ENCODE measurements around the gene DCAF6.
"Not testable (repeated sequence)": the region's sequence is repeated elsewhere in the genome, so short reads cannot be mapped to it uniquely, and the experiment has no call there.

DCAF6 gene, protein sequence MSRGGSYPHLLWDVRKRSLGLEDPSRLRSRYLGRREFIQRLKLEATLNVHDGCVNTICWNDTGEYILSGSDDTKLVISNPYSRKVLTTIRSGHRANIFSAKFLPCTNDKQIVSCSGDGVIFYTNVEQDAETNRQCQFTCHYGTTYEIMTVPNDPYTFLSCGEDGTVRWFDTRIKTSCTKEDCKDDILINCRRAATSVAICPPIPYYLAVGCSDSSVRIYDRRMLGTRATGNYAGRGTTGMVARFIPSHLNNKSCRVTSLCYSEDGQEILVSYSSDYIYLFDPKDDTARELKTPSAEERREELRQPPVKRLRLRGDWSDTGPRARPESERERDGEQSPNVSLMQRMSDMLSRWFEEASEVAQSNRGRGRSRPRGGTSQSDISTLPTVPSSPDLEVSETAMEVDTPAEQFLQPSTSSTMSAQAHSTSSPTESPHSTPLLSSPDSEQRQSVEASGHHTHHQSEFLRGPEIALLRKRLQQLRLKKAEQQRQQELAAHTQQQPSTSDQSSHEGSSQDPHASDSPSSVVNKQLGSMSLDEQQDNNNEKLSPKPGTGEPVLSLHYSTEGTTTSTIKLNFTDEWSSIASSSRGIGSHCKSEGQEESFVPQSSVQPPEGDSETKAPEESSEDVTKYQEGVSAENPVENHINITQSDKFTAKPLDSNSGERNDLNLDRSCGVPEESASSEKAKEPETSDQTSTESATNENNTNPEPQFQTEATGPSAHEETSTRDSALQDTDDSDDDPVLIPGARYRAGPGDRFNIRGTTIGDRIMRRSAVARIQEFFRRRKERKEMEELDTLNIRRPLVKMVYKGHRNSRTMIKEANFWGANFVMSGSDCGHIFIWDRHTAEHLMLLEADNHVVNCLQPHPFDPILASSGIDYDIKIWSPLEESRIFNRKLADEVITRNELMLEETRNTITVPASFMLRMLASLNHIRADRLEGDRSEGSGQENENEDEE

GRCh38 chr1:167936068-167936929 lies at the start of gene DCAF6:
TSS of gene DCAF6 (plus strand) at chr1:167936683. CDS start at chr1:167936912, 229 bp downstream.
- peak; percentile 99 for DNase-seq

GRCh38 chr1:167887187-167887586 lies 49.3 kb upstream of the DCAF6 start:
- DNase-seq = not testable (repeated sequence)

DNA sequence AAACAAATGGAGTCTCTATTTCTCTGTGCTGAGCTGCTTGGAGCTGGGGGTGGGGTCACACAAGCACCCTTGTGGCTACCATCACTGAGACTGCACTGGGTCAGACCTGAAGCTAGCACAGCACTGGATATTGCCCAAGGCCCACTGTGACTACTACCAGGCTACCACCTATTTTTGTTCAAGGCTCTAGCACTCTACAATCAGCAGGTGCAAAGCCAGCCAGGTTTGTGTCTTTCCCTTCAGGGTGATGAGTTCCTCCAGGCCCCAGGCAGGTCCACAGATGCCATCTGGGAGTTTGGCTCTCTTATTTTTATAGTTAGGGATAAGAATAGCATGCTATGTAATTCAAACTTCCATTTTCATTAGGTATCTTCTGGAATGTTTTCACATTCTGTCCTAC lies 46.1 kb upstream of the DCAF6 start:
- no peak for DNase-seq

DNA sequence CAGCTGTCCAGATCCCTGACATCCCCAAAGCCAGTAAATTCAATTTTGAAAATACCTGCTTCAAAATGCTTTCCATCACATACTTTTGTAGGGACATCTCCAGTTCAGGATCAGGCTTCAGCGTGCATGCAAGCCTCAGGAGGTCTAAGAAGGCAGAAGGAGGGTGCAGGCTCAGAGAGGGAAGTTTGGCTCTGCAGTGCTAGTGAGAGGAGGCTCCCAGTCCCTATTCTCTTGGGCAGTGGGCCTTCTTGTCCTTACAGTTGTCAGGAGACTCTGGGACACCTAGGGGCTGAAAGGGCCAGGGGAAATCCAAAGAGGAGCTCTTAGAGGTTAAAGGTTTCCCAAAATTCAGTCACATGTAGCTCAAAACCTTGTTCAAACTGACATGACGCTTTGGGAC lies 42.7 kb upstream of the DCAF6 start:
- no peak for DNase-seq

DNA sequence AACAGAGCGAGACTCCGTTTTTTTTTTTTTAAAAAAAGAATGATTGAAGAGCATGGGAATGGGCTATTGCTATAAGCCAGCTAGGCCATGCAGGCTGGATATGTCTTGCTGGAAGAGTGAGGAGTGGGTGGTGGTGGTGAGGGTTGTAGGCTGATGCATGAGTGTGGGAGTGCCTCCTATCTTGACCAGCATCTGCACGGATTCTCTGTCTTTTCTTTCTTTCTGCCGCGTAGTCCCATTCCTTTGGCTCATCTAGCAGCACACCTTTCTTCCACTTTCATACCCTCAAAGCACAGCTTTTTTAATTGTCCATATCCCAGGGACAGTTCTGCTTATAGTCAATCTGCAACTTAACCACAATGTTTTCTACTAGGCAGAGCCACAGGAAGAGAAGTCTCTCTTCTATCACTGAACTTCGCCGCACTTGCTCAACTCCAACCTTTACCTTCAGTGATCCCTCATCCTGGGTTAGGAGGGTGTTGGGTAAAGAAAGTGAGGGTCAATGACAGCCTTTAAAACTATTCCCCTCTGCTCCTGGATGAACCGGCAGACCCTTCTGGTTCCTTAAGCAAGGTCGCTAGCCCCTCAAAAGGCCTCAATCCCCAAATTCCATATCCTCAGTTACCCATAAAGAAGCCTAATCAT lies 37.8 kb upstream of the DCAF6 start:
- no peak for DNase-seq

GRCh38 chr1:167899253-167899681 lies 37.2 kb upstream of the DCAF6 start:
- no peak for DNase-seq

DNA sequence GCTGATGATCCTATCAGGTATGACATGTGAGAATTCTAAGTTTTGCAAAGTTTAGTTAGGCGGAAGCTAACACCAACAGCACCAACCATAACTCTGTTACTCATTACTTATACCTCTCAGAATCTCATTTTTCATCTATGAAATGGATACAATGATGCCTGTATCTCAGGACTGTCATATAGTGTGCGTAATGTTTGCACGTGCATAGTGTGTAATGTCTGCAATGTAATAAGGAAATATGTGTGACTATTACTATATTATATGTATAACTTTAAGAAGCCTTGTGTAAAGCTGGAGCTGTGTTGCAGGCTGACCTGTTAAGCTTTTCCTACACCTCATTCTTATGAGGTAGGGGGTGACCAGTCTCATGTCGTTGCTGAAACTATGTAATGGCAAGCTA lies 35.6 kb upstream of the DCAF6 start:
- no peak for DNase-seq

DNA sequence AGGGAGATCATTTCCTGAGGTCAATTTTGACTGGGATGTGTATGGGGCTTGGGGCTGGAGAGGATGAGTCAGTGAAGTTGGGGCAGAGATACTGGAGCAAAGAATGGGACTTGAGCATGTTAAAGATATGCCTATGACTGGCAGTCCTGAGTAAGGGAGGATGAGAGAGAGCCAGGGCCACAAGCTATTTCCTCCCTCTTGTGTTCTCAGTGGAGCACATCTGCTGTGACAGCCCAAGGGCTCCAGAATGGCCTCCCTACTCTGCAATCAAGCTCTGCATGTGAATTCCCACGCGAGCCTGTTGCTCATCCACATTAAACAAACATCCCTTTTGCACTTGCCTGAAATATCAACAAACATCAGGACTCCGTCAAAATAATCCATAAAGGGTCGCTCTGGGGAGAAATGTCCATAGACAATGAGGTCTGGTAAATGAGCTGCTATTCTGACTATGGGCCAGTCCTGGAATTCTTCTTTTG lies 31.8 kb upstream of the DCAF6 start:
- DNase-seq = no peak

DNA sequence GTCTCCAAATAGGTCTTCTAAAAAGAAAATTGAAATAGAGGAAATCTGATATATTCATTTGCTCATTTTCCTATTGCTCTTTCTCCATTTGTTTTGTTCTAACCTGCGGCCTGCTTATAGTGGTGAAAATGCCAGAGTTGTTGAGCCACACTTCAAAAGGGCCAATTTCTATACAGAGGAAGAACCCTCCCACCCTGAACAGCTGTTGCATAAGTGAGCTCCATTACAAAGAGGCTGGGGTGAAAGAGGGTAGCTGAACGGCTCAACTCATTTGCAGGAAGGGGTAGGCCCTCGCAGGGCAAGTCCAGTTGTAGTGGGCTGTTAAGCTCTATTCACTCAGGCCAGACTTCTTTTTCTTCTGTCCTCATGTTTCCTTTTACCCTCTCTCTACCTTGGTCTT lies 31.3 kb upstream of the DCAF6 start:
- no peak for DNase-seq

- no peak for DNase-seq
Observed at GRCh38 chr1:167905671-167906070, 30.8 kb upstream of the DCAF6 start.

DNA sequence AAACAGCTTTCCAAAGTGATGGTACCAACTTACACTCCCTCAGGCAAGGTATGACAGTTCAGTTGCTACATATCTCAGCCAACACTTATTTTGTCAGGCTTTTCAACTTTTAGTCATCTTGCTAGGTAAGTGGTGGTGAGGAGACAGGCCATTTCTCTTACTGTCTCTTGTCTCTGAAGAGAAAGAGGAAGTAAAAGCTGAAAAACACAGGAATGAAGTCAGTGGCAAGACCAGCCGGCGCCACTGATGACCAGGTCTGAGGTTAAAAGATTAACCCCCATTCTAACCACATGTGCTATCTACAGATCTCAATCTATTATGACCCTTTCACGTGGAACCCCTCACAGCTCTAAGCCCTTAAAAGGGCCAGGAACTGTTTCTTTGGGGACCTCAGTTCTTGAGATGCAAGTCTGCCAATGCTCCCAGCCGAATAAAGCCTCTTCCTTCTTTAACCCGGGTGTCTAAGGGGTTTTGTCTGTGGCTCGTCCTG lies 26.7 kb upstream of the DCAF6 start:
- no peak for DNase-seq

- no peak for DNase-seq
Observed at GRCh38 chr1:167910530-167910929, 26.0 kb upstream of the DCAF6 start.

GRCh38 chr1:167911413-167911812 lies 25.1 kb upstream of the DCAF6 start:
- no peak for DNase-seq

DNA sequence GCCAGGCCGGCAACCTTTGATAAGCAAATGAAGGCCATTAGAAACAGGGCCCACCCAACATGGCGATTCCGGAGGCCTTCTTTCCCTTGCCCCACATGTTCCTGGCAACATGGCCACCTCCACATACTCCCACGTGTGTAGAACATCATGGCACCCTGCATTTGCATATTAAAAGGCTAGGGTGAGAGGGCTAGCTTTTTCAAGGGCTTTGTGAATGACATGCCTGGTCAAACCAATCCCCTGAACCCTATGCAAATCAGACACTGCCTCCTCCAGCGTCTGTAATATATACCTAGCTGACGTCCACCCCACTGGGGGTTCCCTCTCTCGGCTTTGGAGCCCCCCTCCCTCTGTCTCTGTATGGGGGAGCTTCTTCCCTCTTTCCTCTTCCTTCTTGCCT lies 24.2 kb upstream of the DCAF6 start:
- DNase-seq = no peak

DNA sequence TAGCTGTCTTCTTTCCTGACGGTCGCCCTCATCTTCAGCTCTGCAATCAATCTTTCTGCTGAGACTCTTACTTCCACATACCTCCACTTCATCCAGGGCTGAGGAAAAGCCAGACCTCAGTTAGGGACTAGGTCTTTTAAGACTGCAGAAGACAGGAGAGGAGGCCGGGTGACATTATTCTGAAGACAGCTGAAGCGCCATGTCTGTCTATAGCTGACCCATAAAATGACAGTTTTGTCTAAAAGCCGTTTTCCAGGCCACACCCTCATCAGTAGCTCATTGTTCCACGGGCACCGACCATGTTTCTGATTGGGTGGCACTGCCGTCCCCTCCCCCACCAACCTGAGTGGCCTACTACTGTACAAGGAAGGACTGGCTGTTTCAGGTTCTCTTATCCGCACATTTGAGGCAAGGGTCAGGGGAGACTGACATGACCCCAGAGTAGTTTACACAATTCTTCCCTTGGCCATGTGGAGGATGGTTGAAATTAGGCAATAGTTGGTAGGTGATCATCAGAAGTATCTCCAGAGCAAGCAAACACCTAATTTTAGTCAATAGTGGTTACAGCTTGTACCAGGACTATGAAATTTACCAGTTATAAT lies 22.5 kb upstream of the DCAF6 start, which contains the start of gene ADCY10:
Gene ADCY10, minus strand, starts transcription at position 240 of the 602 bp plus-strand sequence. CDS start 8,994 bp downstream, outside the sequence.
- DNase-seq = no peak

DNA sequence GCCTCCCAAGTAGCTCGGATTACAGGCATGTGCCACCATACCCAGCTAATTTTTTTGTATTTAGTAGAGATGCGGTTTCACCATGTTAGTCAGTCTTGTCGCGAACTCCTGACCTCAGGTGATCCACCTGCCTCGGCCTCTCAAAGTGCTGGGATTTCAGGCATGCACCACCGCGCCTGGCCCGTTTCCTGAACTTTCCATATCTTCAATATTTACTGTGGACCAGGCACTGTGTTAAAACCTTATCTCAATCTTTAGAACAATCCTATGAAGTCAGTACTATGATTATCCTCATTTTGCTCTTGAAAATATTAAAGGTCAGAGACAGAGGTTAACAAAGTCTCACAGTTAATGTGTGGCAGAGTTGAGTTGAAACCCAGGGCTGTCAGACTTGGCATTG lies 20.9 kb upstream of the DCAF6 start:
- DNase-seq = no peak

- no peak for DNase-seq
Observed at GRCh38 chr1:167916766-167917511, 19.5 kb upstream of the DCAF6 start.

DNA sequence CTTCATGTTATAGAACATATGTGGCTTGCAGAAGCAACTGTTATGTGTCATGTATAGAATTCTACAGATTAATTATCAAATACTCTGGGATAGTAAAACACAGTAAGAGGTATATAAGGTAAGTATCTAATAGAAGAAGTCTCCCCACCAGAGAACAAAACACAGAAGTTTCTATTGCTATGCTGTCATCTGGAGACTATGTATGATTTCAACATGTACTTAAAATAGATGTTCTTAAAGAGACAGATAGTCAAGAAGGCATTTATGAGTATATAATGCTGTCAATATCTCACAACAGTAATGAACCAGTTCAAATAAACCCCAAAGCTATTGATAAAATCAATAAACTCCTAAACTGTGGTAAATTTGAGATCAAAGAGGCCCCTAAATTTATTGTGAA lies 14.5 kb upstream of the DCAF6 start:
- no peak for DNase-seq

DNA sequence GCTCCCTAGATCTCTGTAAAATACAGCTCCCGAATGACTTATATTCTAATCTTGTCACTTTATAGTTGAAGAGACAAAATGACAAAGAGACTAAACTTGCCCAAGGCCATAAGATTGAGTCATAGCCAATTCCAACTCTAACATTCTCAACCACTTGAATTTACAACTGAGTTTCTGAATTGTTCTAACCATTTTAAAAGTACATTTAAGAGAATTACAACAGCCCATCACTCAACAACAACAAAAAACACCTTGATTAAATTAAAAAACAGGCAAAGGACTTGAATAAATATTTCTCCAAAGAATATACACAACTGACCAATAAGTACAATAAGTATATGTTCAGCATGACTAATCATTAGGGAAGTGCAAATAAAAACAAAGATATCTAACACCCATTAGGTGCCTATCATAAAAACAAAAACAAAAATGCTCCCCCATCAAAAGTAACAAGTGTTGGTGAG lies 13.8 kb upstream of the DCAF6 start:
- no peak for DNase-seq

DNA sequence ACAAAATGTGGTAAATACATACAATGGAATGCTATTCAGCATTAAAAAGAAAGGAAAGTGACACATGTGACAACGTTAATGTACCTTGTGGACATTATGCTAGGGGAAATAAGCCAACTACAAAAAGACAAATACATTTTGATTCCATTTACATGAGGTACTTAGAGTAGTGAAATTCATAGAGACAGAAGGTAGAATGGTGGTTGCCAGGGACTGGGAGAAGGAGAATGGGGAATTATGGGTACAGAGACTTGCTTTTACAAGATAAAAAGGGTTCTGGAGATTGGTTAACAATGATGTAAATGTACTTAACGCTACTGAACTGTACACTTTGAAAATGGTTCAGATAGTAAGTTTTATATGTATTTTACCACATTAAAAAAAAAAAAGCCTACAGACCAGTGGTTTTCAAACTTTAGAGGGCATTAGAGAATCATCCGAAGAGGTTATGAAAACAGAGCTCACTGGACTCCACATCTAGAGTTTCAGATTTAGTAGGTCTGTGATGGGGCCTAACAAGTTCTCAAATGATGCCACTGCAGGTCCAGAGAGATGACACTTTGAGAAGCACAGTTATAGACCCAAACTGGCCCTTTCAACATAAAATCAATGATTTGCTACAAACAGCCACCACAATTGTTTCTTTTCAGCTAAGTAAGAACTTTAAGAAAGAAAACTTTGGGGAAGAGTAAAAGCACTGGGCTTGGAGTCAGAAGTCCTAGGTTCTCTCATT lies 13.0 kb upstream of the DCAF6 start:
- no peak for DNase-seq

All from left hindlimb (tissue), 1 donor.